Activated CD4-positive, CD25-positive, alpha-beta regulatory T cell (primary cell): ENCODE measurements around the gene COL23A1.
"Not testable (repeated sequence)": the region's sequence is repeated elsewhere in the genome, so short reads cannot be mapped to it uniquely, and the experiment has no call there.

Experiments
- DNase-seq, 4 experiments: peaks; one replicate each; lab custom pipeline; 2025; lab: John Stamatoyannopoulos, UW

Gene COL23A1

DNA sequence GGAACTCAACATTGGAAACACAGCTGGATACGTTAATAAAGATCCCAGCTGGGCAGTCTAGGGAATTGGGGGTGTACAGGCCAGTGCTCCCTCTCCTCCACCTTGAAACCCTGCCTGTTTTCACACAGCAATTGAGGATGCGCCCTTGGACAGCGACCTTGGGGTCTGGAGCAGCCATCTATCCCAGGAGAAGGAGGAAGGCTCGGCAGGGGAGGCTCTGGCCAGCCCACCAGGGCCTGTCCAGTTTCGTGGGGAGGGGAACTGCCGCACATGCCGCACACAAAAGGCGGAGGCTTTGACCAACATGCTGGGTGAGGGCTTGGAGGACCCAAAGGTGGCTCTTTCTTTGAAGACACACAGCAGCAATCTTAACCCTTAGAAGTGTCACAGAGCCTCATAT is 1.4 kb downstream of the COL23A1 start:
- no peak for DNase-seq

DNA sequence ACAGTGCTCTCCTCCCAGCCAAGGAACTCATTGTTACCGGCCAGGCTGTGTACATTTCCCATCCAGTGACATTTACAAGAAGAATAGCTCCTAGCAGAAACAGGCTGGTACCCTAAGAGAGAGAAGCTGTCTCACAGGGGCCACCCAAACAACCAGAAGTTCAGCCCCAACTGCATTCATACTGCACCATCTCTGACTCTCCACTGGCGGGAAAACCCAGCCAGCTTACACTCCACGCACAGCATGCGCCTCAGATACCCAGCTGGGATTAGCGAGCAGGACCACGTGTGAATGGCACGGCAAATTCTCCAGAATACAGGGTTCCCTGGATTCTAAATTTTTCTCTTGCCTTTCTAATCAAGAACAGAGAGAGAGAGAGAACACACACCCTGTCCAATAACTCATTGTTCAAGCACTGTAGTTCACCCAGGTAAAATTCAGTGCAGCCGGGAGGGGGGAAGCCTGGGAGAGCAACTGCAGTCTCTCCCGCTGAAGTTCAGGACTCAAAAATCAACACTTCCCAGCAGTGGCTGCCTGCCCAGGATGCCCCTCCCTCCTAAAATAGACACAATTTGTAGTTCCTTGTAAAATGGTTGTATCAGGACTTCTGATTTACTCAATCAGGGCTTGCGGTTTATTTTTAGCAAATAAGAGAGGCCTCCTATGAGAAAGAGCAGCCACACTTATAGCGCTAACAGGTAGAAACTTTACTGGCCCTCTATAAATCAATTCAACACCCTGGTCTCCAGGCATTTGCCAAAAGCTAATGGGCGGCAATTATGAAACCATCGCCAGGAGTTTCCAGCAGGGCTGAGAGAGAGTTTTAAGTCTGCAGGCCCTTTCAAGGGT is 2.2 kb downstream of the COL23A1 start:
- DNase-seq: no peak

DNA sequence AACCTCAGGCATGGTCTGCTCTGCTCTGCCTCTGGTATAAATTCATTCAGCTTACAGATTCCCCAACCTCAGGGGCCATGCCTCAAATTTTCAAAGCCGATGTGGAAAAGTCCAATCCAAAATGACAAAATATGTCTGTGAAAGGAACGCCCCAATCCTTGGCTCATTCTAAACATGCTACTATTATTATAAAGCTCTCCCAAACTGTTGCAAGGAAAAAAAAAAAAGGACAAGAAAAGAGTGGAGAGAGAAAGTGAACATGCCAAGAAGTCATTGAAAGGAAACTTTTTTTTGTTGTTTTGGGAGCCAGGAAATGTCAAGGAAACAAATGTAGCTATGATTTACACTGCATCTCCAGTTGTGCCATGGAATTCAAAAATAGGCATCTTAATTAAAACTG is 3.8 kb downstream of the COL23A1 start:
- no peak for DNase-seq

GRCh38 chr5:178585421-178585820 is 4.8 kb downstream of the COL23A1 start:
- DNase-seq: not testable (repeated sequence)

GRCh38 chr5:178583279-178583678 is 6.9 kb downstream of the COL23A1 start:
- DNase-seq: no peak

DNA sequence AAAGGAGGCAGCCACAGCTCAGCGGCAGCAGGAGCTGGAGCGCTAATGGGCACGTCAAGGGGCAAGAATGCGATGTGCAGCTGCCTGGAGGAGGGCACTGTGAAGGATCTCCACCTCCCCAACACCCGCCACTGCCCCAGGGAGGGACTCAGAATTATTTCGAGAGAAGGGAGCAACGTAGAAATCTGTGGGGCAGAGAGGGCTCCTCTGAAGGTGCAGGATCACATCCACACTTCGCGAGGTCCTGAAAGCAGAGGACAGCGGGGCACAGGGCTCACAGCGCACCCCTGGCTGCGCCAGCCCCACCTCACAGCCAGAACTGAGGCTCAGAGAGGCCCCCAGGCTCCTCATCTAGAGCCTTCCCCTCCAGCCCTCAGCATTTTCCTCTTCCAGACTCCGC is 7.9 kb downstream of the COL23A1 start:
- no peak for DNase-seq

DNA sequence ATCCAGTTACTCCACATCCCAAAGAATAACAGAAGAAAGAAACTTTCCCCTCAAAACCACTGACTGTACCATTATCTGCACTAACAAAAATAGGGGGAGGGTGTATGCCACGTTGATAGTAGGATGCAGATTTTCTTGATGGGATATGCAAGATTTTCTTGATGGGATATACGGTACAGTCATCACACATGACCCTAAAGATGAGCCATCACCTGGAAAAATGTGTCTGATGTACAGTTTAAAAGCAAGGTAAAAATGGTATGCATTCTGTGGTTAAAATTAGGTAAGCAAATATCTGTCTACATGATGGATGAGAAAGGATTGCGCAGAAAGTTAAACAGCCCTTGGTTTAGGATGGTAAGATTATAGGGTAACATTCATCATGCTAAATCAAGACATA is 8.6 kb downstream of the COL23A1 start:
- DNase-seq: no peak

- no peak for DNase-seq
Observed at GRCh38 chr5:178580271-178580955, 9.8 kb downstream of the COL23A1 start.

GRCh38 chr5:178577944-178578343 is 12.2 kb downstream of the COL23A1 start:
- DNase-seq: no peak

- DNase-seq: no peak
Observed at GRCh38 chr5:178577376-178577839, 12.8 kb downstream of the COL23A1 start.

DNA sequence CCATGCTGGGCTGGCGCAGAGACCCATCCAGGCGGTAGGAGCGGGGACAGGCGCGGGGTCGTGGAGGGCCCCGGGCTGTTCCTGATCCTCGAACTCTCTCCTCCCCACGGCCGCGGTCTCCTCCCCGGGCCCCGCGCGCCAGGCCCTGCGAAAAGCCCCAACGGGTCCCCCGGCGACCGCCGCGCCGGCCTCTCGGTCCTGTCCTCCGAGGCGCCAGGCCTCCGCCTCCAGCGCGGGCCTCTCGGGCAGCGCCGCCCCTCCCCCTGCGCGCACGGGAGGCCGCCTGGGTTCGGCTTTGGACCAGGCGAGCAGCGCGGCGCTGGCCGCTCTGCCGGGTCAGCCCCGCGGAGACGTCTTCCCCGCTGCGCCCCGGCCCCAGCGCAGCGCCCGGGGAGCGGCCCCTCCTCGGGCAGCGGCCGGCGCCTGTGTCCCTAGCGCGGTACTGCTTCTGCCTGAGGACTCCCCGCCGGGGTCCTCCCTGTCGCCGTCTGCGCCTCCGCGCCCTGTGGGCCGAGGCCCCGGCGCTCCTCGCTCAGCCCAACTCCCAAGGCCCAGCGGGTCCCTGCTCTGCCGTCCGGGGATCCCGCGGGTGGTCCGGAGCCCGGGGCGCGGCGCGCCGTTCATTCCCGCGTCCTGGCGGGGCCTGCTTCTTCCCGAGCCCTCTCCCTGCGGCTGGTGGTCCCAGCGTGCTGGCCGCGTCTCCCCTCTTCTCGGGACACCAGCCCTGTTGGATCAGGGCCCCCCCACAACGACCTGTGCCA is 13.4 kb downstream of the COL23A1 start:
- DNase-seq: no peak

- no peak for DNase-seq
Observed at GRCh38 chr5:178573216-178573615, 17.0 kb downstream of the COL23A1 start.

GRCh38 chr5:178572617-178573016 is 17.6 kb downstream of the COL23A1 start:
- no peak for DNase-seq

DNA sequence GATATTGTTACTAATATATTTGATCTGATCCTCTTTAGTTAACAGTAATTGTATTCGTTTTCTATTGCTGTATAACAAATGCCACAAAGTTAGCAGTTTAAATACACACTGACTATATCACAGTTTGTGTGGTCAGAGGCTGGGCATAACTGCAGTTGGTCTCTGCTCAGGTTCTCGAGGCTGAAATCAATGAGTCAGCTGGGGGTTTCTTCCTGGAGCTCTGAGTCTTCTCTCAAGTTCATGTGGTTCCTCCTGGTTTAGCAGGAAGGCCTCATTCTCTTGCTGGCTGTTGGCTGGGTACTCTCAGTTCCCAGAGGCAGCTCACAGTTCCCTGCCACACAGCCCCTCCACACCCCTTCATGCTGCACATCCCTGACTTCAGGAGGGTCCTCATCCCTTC is 20.7 kb downstream of the COL23A1 start:
- DNase-seq: no peak

DNA sequence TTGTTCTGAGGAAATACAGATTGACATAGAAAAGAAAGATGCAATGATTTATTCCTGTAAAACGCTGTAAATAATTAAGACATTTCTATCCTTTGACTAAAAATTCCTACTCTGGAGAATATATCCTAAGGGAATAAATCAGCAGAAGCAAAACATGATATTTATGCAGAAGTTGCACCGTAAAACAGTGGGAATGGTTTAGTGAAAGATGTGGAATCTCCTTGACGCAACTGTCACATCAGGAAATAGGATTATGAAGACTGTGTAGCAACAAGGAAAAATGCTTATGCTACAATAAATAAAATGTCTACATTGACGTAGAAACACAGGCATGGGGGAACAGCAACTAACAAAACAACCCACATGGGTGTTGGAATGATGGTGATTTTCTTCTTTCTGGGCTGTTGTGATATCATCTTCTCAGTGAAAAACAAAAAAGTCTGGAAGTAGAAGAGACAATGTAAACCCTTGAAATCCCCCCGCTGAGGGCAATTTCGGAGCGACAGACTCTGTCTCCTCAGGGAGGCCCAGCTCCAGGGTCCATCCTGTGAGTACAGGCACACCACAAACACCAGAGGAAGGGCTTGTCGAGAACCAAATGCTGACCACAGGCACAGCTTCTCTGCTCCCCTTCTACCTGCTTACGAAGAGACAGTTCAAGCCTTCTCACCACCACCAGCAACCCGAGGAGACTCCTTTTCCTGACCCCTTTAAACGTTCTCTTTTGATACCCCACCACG is 25.2 kb downstream of the COL23A1 start:
- no peak for DNase-seq

GRCh38 chr5:178564397-178564796 is 25.8 kb downstream of the COL23A1 start:
- no peak for DNase-seq

- no peak for DNase-seq
Observed at GRCh38 chr5:178563621-178564020, 26.6 kb downstream of the COL23A1 start.

GRCh38 chr5:178561746-178562264 is 28.4 kb downstream of the COL23A1 start:
- no peak for DNase-seq

DNA sequence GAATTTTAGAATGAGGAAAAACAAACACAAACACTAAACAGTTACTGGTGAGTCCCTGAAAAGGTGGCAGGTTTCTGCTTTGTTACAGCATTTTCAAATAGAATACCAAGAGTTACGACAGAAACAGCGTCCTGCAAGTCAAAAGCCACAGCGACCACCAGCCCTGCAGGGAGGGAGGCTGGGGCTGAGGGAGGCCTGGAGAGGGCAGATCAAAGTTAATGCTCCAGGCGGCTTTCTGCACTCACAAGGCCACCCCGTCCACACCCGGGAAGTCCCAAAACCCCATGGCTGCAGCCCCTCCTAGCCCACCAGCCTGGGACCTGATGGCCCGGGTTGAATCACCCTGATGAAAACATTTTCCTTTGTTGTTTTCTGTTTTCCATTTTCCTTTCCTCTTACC is 29.3 kb downstream of the COL23A1 start:
- DNase-seq: no peak

GRCh38 chr5:178557416-178557815 is 32.8 kb downstream of the COL23A1 start:
- DNase-seq: no peak

DNA sequence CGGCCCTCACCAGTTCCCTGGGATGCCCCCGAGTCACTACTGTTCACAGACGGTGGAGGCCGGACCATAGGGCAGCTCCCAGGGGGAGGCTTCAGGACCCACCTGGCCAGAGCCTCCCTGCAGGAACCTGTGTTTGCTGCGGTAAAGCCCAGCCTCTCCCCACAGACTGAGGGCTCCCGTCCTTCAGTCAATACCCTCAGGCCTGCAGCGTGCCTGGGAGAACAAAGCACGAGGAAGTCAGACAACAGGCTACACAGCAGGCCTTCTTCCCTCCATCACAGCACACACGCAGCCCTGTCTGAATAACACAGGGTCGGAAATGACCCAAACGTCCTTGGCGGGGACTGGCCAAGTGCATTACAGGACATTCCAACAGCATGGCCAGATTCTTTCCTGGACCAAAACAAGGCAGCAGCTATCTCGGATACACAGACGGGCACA is 34.4 kb downstream of the COL23A1 start:
- DNase-seq: no peak

DNA sequence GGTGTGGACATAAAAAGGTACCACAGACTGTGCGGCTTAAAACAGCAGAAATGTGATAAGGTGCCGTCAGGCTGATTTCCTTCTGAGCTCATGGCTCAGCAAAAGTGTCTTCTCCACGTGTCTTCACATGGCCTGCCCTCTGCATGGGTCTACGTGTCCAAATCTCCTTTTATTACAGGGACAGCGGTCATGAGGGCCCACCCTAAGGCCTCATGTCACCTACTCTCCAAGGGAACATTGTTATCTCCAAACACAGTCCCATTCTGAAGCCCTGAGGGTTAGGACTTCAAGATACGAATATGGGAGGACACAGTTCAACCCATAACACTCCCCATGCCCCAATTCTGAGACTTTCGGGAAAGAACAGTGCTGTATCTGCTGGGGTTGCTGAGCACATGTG is 35.2 kb downstream of the COL23A1 start:
- no peak for DNase-seq
